HG03439 (cell line): Measurements from ENCODE around the gene RBM24.
"Not testable (repeated sequence)": the region's sequence is repeated elsewhere in the genome, so short reads cannot be mapped to it uniquely, and the experiment has no call there.

Experiments
- ATAC-seq: cut with Tn5 transposase; IDR thresholded peaks from one replicate; pipeline ENCODE4 v1.9.1; 2021; ENCODE audit warnings: mild to moderate bottlenecking, moderate library complexity; ENCODE audit not compliant: unreplicated experiment

RBM24 gene

DNA sequence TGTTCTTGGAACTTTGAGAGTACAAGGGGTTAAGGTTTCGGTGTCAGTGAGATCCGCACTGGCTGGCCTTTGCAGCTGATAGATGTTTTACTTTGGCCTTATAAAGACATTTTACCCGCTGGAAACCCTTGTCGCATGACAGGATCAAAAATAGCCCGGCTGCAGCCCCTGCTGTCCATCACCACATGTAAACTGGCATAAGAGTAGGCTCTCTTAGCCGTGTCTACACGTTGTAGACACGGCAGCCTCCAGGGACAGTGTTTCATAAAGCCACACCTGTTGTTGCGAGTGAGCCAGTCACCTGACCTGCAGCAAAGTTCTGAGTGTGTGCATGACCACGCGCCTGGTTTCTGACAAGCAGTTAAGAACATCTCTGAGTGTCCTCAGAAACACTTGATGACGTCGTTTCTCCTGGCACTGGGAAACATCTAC, 8.5 kb downstream of the RBM24 start:
- no peak for ATAC-seq

DNA sequence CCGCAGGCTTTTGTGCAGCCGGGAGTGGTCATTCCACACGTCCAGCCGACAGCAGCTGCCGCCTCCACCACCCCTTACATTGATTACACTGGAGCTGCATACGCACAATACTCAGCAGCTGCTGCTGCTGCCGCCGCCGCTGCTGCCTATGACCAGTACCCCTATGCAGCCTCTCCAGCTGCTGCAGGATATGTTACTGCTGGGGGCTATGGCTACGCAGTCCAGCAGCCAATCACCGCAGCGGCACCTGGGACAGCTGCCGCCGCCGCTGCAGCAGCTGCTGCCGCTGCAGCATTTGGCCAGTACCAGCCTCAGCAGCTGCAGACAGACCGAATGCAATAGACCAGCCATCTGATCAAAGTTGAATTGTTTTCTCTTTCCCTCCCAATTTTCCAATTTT, 10.6 kb downstream of the RBM24 start:
- ATAC-seq, result no peak

DNA sequence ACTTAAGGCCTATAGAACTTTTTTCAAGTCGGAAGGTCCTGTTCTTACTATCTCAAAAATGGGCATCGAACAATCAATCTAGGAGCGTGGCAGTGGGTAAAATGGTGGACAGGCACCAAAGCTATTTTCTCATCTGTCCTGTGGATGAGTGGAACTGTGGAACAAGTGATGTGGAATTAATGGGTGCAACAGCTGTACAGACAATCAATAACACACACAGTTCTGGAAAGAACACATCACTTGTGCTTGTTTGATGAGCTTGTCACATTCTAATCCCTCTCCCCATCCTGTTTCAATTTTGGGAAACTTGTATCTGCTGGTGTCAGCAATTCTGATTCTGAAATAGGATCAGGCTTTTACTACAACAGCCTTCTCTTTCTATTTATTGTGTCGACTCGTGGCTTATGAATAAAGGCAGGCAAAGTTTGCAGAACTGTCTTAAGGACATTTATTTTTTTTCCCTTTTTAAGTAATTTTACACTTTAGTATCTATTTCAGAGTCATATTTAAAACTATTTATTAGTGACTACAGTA, 11.5 kb downstream of the RBM24 start:
- no peak for ATAC-seq

DNA sequence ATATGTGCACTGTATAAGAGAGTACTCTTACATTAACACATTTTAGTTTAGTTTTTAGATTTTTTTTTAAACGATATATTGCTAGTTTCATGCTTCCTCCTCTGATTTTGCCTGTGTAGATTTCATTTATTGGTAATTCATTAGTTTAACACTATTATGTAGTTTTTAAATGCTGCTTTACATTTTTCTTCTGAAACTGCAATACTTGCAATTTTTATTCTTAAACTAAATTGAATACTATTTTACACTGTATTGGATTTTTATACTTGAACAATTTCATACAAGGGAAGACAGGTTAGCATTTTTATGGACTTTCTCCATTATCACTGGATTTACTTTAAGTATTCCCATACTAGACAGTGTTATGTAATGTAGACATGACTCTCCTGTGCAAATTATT, 12.2 kb downstream of the RBM24 start:
- no peak for ATAC-seq

DNA sequence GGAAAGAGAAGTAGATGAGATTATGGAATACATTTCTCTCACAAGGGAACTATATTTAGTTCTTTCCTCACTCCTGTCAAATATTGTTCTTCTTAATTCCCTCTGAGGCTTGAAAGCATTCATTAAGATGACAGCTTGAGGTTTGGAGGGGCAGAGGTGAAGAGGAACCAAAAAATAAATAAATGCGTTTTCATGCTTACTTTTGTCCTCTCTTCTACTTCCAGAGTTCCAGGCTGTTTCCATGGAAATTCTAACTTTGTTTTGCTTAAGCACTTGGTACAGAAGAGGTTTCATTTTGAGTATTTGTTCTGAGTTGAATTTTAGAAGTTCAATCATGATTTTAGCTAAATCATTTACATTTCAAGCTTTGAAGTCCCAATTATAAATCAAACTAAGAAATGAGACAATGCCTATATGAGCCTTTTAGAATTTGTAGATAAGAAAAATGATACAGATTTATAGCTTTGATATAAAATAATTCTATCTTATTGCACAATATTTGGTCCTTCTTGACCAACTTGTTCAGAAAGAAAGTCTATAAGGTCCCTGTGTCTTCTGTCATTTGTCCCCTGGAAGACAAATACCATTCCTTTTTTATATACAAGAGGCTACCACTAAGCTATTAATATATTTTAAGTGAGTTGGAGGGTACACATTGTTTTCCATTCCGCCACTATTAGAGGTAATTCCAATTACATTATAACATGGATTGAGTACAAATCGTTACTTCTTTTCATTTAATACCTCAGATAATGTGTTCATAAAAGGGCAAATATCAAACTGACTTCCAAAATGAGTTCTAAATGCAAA, 16.3 kb downstream of the RBM24 start:
- ATAC-seq, result no peak

DNA sequence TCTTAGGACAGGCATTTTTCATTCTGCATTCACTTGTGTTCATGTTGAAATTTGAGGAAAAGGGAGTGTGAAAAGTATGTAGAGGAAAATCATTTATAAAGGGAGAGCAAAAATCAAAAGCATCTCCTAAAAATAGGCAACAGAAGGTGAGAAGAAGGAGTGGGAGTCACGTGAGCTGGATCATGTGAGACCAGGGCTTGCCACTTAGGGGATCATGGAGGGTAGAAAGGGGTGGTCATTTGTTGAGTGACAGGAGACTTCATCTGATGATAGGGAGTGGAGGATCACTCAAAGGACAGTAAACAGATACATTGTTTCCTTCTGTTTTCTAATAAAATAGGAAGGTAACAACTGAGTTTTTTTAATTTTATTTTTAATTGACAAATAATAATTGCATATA, 17.1 kb downstream of the RBM24 start:
- no peak for ATAC-seq

DNA sequence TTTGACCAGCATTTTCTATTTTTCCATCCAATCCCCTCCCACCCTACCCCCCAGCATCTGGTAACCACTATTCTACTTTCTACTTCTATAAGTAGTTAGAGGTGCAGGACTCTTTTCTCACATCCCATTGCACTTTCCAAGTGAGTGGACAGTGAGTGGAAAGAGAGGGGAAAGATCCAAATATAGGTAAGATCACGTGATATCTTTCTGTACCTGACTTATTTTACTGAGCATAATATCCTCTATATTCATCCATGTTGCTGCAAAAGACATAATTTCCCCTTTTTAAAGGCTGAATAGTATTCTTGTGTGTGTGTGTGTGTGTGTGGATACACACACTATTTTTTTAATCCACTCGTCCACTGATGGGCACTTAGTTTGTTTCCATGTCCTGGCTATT, 18.1 kb downstream of the RBM24 start:
- no peak for ATAC-seq

DNA sequence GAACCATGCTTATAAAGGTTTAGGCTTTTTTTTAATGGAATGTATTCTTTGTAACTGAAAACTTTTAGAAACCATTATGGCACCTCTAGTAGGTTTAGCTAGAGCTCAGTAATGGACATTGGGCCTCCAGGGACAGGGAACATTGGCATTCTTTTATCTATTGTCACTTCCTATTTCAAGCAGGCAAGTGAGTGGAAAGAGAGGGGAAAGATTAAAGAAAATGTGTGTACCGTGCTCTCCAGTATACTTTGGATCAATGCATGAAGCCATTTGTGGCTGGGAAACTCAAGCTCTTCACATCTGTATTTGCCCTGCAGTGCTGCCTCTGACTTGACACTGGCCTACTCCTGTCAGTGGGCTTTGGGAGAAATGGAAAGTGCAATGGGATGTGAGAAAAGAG, 18.6 kb downstream of the RBM24 start:
- no peak for ATAC-seq

DNA sequence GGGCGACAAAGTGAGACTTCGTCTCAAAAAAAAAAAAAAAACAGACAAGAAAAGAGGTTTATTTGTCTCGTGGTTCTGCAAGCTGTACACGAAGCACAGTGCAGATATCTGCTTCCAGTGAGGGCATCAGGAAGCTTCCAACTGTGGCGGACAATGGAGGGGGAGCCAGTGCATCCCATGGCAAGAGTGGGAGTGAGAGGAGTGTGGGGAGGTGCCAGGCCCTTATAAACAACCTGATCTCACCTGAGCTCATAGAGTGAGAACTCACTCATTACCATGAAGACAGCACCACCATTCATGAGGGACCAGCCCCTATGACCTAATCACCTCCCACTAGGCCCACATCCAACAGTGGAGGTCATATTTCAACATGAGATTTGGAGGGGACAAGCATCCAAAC, 19.5 kb downstream of the RBM24 start:
- ATAC-seq, result no peak

DNA sequence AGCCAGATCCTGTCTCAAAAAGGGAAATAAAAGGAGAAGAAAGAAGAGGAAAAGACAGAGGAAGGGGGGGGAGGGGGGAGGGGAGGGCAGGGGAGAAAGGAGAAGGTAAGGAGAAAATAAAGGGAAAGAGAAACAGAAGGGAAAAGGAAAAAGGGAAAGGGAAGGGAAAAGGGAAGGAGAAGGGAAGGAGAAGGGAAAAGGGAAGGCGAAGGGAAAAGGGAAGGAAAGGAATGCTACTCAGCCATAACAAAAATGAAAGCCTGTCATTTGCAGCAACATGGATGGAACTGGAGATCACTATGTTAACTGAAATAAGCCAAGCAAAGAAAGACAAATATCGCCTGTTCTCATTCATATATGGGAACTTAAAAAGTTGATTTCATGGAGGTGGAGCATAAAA, 22.3 kb downstream of the RBM24 start:
- no peak for ATAC-seq

DNA sequence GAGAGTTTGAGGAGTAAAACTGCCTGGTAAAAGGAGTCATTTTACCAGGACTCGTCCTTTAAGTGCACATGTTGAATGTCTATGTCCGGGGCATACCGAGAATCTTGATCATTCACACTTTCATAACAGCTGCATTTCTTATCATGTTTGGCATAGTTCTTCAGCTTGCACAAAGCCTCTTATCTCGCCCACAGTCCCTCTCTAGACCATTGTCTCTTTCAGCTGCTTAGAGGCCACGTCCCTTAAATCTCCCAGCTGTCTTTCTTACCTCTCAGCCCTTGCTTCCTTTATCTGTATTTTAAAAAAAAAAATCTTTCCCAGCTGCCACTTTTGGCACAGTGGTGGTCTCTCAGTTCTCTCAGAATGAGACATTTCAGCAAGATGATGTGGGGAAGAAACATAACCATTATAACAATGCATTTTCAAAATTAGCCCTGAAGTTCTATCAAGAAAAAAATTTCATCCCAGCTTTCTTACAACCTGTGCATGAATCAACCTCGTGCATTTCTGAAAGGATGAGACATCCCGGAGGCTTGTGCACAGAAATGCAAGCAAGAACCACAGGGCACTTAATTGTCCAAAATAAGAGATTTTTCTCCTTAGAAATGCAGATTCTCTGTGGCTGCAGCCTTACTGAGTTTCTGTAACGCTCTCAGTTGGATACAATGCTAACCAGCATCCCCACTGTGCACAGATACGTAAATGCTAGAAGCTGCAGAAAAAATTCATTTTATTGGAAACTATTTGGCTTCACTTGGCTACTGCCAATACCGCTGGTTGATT, 24.2 kb downstream of the RBM24 start:
- no peak for ATAC-seq

DNA sequence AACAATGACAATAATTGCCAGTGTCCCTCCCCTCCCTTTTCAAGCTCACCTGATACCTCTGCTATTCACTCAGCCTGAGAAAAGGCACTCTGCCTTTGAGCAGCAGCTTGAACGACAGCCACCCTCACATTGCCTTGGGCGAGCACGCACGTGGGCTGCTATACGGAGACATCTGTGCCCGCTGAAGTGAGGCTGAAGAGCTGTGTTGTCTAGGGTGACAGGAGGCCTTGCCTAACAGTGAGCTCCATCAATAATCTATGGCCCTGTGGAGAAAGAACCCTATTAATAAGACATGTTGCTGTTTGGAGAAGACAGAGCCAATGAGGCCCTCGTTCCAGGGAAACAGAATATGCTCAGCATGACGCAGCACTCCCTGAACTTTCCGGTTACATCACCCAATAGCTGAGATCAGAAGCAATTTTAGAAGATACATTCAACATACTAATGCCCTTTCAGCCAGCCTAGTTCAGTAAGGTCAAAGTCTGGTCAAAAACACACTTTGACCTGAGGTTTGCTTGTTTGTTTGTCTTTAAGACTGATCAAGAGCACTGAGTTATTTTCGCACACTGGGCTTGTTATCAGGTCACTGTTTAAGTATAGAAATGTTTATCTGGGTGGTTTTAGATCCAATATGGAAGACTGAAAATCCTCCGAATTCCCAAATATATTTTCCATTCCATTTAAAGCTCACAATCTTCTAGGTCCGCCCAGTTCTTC, 30.6 kb downstream of the RBM24 start:
- no peak for ATAC-seq

DNA sequence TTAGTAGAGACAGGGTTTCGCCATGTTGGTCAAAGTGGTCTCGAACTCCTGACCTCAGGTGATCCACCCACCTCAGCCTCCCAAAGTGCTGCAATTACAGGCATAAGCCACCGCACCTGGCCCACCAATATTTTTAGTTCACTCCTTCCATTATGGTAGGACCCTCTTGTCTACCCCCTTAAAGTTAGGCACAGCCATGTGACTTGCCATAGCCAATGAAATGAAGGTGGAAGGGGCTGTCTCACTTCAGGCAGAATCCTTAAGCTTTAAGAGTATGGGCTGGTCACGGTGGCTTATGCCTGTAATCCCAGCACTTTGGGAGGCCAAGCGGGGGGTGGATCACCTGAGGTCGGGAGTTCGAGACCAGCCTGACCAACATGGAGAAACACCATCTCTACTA, 32.1 kb downstream of the RBM24 start:
- not testable (repeated sequence) for ATAC-seq

DNA sequence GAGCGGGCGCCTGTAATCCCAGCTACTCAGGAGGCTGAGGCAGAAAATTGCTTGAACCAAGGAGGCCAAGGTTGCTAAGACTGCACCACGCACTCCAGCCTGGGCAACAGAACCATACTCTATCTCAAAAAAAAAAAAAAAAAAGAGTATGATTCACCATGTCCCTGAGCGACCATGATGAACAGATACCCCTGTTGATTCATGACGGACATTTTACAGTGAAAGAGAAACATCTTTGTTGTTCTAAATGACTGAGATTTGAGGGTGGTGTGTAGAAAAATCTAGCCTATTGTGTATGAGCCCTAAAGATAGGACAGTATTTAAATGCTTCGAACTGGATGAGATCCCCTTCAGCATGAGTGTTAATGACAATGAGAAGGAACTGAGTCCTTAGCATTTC, 32.8 kb downstream of the RBM24 start:
- ATAC-seq, result no peak

DNA sequence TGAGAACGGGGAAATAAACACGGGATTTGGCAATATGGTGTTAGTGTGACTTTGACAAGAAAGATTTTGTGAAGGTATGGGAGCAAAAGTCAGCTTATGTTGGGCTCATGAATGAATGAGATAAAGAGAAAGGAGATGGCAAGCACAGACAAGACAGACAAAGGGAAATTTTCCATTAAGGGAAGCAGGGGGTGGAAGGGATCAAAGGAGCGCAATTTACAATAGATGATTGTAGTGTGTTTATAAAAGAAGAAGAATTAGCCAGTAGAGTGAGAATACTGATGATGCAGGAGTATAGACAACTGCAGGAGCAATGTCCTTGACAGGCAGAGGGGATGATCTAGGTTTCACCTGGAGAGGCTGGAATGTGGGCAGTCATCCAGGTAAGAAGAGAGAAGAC, 34.1 kb downstream of the RBM24 start:
- ATAC-seq, result no peak

DNA sequence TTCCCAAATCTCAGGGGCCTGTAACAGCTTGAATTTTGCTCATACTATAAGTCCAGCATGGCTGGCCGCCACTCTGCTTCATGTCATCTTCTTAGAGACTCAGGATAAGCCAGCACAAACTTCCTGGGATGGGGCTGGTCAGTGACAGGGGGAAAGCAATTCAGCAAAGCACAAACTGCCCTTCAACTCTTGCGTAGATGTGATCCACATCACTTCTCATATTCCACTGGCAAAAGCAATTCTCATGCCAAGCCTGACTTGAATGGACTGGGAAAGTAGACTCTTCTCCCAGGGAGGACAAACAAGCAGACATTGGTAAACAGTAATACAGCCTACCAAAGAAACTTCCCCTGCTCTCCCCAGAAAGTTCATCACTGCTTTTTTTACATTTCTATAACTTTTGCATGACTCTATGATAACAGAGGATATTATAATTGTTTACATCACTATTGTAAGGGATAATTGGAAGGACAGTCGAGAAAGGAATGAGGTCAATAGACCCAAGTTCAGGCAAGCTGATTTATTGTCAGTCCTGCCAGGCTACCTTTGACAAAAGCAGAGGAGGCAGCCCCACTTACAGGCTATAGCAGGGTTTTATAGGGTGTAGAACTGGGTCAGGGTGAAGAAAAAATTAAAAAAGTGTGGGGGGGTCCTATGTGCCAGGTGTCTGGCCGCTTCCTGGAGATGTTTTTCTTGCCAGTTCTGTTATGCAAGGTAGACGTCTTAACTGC, 37.4 kb downstream of the RBM24 start:
- no peak for ATAC-seq

DNA sequence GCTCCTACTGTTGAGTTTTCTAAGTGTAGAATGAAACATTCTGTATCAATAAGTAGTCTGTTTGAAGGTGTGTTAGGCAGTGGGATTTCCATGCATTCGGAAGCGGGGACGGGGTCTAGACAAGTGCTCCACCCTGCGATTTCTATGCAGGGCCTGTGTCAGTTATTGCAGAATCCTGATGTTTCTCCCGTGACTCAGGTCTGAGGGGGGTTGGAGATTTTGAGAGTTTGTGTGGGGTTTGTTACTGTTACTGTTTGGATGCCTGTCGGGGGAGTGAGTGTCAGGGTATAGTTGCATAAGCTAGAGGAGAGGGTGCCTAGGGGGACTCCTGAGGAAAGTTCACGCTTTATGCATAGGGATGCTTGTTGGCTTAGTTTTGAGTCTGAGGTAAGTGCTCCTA, 39.1 kb downstream of the RBM24 start:
- not testable (repeated sequence) for ATAC-seq

DNA sequence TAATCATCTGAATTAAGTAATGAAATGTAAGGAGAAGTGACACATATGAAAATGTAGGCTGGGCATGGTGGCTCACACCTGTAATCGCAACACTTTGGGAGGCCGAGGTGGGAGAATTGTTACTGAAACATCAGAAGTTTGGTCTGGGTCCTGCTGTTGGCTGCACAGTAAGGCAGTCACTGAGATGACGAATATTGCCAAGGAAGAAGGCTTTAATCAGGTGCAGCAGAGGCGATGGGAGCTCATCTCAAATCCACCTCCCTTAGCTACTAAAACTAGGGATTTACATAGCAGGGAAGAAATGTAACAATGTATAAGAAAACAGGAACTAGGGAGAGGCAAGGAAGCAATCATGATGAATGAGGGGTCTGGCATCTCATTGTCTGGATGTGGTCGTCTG, 50.1 kb downstream of the RBM24 start:
- ATAC-seq, result no peak

DNA sequence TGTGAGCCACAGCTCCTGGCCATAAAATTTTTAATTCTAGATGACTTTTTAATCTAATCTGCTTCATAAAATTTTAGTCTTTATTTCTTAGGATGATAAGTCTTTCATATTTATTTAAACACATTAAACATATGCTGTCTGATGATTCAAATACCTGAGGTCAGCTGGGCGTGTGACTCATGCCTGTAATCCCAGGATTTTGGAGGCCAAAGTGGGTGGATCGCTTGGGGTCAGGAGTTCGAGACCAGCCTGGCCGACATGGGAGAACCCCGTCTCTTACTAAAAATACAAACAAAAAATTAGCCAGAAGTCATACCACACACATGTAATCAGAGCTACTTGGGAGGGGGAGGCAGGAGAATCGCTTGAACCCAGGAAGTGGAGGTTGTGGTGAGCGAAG, 53.1 kb downstream of the RBM24 start:
- no peak for ATAC-seq

DNA sequence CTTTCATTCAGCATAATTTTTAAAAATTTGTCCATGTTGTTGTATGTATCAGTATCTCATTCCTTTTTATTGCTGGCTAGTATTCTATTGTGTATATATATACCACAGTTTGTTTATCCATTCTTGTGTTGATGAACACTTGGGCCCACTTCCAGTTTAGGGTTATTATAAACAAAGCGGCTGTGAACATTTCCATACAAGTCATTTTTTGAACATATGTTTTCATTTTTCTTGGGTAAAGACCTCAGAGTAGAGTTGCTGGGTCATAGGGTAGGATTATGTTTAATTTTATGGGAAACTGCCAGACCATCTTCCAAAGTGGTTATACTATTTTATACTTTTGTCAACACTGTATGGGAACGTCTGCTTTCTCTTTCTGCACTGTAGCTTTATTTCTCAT, 55.3 kb downstream of the RBM24 start:
- ATAC-seq, result no peak

DNA sequence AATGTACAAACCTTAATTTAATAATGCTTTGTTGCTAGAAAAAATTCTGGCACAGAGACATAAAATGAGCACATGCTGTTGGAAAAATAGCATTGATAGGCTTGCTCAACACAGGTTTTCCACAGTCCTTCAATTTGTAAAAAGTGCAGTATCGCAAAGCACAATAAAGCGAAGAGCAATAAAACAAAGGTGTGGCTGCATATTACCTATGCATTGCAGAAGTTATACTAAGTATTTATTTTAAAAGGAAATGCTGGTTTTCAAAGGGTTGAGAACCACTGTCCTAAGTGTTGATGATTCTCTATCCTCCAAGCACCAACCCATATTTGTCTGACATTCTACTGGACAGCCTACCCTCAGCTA, 58.1 kb downstream of the RBM24 start:
- ATAC-seq, result no peak
